NCI-H345 treated with DMSO at 0.1 percent for 48 hours (cell line): Measurements from ENCODE around the gene NEK9.
"Not testable (repeated sequence)": the region's sequence is repeated elsewhere in the genome, so short reads cannot be mapped to it uniquely, and the experiment has no call there.

Source experiments
- DNase-seq: peaks from one replicate; lab custom pipeline; 2025; ENCODE audit not compliant: unreplicated experiment; lab: John Stamatoyannopoulos, UW

Gene NEK9

DNA sequence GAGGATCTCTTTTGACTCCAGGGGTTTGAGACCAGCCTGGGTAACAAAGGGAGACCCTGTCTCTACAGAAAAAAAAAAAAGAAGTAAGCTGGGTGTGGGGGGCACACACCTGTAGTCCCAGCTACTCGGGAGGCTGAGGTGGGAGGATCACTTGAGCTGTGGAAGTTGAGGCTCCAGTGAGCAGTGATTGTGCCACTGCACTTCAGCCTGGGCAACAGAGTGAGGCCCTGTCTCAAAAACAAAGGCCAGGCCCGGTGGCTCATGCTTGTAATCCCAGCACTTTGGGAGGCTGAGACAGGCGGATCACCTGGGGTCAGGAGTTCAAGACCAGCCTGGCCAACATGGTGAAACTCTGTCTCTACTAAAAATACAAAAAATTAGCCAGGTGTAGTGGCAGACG, 59.1 kb downstream of the NEK9 start:
- not testable (repeated sequence) for DNase-seq

DNA sequence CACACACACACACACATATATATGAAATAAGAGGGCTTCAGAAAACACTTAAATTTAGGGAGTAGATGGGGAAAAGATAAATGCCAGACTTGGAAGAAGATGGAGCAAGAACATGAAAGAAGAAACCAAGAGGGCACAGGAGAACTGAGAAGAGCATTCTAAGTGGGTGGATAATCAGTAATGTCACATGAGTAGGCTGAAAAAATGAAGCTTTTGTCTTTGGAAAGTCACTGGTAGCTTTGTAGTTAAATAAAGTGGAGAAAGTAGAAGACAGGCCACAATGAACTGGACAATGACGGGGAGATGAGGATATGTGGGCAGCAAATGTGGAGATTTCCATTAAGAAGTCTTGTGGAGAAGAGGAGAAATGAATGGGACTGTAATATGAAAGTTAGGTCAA, 59.6 kb downstream of the NEK9 start:
- no peak for DNase-seq

DNA sequence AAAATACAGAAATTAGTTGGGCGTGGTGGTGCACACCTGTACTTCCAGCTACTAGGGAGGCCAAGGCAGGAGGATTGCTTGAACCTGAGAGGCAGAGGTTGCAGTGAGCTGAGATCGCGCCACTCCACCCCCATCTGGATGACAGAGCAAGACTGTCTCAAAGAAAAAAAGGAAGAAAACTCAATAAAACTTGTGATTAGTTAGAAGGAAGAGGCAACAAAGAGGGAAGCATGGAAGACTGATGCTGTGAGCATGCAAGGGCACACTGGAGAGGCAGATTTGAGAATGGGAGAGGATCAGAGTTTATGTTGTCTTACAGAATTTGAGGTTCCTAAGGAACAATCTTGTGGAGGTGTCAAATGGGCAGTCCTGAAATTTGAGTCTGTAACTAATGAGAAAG, 60.2 kb downstream of the NEK9 start:
- no peak for DNase-seq

DNA sequence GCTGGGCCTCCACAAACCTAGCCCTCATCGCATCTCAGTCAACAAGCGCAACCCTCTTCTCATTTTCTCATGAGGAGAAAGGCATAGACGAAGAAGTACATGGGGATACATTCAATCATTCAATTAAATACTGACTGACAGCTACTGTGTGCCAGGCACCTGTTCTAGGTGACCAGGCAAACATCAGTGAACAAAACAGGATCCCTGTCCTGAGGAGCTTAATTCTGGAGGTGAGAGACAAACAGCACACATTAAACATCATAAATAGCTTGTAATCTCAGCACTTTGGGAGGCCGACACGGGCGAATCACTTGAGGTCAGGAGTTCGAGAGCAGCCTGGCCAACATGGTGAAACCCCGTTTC, 62.7 kb downstream of the NEK9 start:
- no peak for DNase-seq

DNA sequence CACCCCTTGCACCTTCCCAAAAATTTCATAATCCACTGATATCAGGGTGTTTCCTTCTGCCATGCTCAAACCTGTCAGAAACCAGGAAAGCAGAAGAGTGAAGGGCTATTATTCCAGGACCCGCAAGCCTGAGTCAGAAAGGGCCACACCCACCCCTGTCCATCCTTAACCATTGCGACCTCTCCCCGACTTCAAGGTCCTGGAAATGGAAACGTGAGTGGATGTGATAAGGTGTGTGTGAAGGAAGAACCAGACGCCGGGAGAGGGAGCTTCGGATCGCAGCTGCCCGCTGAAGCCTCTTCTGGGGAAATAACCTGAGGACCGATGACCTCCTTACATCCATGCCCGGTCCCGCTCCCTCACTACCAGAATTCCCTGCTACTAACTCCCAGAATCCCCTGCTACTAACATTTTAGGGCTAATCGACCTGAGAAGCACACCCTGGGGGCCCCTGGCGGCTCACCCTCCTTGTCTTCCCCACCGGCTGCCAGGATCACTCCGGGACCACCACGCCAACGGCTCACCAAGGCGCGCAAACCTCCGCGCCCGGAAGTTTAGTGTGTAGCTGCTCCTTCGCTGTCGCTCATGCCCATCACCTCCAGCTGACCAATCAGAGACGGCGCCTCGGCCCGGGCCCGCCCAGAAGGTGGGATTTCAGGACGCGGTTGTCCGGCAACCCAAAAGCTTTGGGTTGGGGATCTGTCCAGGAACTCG, 63.2 kb downstream of the NEK9 start, which contains the start of gene ACYP1:
Gene ACYP1 (minus strand): TSS at position 534 of the 714 bp plus-strand sequence. CDS start 471 bp downstream, at position 63.
- peak; percentile 91 for DNase-seq

DNA sequence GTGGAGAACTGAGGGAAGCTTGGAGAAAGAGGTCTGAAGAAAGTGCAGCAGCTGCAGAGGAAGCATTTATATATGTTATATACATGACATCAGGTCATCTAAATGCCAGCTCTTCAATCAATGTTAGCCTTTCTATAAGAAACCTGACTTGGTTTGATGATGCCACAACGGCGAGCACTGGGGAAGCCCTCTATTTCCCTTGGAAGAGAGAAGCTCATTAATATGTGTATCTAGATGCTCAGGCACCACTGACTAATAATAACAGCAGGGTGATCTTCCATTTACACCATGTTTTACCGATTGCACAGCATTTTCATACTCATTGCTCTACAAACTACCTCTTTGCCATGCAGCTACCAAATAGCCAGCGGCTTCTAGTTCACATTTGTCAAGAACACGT, 63.8 kb downstream of the NEK9 start:
- DNase-seq, result no peak

DNA sequence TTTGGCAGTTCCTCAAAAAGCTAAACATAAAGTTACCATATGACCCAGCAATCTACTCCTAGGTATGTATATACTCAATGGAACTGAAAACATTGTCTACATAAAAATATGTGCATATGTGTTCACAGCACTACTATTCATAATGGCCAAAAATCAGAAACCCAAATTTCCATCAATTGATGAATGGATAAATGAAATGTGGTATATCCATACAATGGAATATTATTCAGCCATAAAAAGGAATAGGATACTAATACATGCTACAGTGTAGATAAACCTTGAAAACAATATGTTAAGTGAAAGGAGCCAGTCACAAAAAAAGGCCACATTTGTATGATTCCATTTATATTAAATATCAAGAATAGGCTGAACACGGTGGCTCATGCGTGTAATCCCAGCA, 66.4 kb downstream of the NEK9 start:
- DNase-seq, result no peak

DNA sequence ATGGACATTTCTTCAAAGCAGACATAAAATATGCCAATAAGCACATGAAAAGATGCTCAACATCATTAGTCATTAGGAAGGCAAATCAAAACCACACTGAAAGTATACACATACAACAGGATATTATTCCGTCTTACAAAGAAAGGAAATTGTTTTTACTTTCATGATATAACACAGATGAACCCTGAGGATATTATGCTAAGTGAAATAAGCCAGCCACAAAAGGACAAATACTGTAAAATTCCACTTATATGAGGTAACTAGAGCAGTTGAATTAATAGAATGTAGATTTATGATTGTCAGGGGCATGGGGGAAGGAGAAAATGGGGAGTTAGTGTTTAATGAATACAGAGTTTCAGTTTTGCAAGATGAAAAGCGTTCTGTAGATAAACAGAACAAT, 67.2 kb downstream of the NEK9 start:
- DNase-seq, result no peak

DNA sequence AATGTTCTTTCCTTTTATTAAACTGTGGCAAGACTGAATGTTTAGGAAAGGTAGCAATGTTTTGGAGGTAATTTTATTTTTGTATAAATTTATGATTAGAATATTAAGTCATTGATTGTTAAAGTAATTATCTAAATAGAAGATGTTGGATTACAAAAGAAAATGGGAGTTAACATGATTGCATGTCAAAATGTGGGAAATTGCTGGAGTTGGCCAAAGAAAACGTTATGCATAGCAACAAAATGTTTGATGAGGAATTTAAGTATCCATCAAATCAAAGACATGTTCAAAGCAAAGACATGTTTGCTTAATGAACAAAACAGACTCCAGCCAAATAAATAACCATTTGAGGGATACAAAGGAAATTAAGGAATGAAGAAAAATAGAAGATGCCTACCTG, 72.4 kb downstream of the NEK9 start:
- DNase-seq, result no peak

DNA sequence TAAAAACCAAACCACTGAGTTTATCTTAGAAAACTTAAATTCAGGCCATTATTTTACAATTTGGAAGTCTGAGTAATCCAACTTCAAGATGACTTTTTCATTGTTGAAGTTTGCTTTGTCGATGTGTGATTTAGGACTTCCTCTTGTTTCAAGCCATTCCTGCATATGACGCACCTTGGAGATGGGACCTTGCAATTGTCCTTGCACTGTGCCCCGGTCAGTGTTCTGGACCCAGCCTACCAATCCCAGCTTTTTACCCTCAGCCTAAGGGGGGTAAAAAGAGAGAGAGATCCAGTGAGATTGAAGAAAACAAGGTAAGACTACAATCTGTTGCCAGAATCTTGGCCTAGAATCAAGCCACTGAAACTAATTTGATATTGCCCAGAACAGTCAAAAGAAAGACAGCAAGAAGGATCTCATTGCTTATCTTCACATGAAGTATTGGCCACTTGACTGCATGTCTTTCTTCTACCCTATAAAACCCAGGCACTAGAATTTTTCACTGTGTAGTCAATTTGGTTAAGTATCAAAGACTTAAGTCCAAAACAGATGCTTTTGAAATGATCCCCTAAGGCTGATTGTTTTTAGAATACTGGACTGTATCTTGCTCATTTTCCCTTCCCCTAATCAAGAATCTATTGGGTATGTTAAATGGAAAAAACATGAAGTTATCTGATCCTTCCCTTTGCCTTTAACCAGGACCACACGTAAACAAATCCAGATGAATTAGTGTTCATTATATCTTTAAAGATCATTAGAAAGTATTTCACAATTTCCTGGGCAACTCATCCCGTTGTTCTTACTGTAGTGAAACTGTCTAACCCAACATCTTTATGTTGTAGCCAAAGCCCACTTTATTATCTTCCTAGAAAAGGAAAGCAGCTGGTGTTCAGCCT, 73.2 kb downstream of the NEK9 start:
- DNase-seq, result no peak

DNA sequence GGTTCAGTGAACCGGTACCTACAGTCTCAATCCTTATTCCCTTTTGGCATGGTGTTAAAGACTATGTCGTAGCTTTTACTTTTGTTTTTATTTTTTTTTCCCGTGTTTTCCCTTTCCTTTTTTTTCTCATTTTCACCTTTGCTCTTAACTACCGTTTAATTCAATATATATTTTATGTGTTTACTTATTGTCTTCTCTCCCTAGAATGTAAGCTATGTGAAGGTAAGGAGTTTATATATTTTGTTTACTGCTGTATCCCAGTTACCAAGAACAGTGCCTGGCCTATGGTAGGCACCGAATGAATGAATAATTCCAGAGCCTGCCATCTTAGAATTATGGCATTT, 75.3 kb downstream of the NEK9 start:
- no peak for DNase-seq

DNA sequence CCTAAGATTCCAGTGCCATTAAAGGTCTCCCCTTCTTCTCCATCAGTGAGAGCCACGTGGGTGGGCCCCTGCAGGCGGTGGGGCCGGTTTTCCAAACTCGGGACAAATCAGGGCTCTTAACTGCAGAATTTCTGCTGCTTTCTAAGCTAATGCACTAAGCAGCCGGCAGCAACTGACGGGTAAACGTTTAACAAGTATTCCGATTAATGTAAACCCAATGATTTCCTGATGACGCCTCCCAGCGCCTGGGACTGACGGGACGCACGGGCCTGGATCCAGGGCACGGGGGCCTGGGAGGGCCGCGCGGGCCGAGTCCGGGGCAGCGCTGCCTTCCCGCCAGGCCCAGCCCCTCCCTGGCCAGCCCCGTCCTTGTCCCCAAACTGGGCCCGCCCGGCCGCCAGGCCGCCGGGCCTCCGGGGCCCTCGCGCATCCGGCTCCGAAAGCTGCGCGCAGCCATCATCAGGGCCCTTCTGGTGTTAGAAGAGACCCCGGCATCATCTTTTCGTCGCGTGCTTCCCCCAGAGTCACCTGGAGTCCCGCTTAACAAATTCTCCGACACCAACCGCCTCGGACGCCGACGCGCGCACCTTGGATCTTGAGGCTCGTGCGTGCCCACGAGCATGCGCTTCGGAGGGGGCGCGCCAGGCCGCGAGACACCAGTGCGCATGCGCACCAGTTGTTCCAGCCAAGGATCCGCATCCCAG, 75.8 kb downstream of the NEK9 start, which contains the start of gene MLH3:
Gene MLH3 (minus strand): TSS at position 616 of the 704 bp plus-strand sequence. CDS start 1,812 bp downstream, outside the sequence.
- DNase-seq, result peak; percentile 81

DNA sequence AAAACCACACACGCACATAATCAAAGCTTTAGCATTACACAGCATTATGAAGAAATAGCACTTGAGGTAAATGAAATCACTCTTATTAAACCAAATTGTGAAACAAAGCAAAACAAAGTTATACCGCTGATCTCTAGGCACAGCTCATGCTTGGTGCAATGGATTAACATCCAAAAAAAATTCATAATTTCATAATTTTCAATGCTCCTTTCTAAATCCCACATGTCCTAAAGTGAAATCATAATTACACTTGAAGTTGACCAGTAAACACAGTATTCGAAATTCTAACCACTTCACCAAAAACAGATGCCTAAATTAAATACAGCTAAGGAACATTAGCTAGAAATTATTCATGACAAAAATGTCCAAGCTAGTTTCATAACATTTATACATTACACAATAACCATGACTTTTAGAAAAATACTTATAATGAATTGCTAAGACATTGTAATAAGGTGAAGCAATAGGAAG, 77.1 kb downstream of the NEK9 start:
- no peak for DNase-seq

DNA sequence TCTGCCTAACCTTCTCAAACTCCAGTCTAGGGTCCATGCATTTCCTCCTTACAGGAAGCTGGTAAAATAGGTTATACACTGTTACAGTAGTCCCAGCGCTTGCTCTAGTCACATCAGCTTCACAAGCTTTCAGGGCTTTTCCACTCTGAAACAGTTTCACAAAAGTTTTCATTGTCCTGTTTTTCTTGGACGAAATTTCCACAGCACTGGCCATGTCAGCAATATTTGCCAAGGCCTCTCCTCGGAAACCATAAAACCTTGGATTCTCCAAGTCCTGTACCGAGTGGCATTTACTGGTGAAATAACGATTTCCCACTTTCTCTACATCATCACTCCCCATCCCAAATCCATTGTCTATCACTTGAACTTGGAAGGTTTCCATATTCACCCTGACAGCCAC, 77.7 kb downstream of the NEK9 start:
- no peak for DNase-seq

DNA sequence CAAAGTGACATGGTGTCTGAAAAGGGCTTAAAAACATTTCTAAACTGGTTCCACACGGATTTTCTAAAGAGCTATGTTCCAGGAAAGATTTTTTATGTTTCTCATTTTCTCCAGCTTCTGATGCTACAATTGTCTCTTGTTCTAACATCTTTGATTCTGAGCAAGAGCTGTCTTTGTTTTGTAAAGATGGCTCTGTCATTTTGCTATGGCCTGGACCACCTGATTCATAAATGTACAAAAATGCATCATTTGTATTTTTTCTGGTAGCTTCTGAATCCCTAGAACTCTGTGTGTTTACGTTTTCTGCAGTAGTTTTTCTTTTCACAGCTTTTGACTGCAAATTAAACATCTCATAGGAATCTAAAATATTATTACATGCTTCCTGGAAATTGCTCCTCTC, 78.7 kb downstream of the NEK9 start:
- no peak for DNase-seq

DNA sequence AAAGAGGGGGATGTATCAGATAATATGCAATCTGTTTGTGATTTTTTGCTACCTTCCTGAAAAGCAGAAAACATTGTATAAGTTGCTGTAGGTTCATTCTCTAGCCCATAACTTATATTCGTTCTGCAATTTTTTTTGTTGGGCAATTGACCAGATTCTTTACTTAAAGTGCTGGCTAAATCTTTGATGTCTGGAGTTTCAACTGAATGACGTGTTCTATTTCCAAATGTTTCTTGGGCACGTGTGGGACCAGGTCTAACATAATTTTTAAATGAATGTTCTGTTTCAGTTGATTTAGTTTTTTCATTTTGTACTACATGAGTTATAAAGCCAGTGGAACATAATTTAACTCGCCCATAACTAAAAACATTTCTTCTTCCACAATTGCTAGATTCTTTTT, 79.3 kb downstream of the NEK9 start:
- DNase-seq, result no peak

DNA sequence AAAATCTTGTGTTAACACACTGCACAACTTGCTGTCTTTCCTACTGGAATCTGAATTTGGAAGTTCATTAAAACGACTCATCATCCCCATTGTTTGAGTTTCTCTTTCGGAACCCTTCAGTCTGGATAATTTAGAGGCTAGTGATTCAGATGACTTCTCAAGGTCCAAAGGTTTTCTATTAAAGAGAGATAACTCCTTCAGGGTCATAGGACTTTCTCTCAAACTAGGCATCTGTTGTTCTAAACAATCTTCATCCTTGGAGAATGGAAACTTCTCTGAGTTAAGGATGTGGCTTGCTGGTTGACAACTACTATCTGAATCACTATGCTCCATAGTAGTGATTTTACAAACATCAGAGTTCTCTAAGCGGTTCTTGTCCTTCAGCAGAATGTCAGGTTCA, 79.9 kb downstream of the NEK9 start:
- no peak for DNase-seq

DNA sequence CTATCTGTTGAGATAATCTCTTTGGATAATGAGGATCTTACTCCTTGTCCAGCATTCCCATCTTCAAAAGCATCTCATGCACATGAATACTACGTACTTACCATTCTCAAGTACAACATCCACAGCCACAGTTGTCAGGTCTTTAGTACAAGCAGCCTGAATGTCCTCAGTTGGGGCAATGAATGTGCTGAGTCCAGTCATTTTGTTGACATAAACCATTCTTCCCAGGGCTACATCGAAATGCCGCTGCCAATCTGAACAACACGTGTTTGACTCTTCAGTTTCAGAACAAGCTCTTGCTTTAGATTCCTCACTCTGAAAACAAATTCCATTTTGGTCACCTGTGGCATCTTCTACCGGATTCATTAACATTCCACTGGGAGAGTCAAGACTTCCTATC, 80.6 kb downstream of the NEK9 start:
- no peak for DNase-seq

DNA sequence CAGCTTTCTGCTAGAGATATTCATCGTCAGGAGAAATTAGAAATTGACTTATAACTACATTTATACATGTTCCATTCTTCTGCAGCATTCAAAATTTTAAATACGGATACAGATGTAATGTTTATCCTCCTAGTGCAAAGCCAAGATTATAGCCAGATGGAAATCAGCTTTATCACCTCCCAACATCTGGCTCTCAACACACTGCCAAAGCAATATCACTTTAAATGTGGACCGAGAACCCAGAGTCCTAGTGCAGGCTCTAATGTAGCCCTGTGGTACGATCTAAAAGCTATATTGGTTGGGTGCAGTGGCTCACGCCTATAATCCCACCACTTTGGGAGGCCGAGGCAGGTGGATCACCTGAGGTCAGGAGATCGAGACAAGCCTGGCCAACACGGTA, 82.1 kb downstream of the NEK9 start:
- DNase-seq, result no peak

DNA sequence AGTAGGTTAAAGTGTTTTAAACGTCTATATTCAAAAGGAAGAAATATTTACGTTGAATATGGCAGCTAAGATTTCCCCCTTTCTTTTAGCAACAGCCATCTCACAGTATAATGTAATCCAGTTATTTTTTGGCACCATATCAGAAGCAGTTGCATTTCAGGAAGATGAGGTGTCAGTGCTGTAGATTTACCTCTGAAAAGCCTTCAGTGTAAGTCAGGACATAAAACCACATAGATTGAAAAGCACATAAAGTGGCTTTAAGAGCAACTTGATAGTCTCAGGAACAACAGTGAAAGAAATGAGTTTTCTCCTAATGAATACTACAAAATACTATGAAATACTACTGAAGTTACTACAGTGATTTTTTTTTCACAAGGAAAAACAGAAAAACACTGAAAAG, 82.5 kb downstream of the NEK9 start:
- DNase-seq, result no peak

DNA sequence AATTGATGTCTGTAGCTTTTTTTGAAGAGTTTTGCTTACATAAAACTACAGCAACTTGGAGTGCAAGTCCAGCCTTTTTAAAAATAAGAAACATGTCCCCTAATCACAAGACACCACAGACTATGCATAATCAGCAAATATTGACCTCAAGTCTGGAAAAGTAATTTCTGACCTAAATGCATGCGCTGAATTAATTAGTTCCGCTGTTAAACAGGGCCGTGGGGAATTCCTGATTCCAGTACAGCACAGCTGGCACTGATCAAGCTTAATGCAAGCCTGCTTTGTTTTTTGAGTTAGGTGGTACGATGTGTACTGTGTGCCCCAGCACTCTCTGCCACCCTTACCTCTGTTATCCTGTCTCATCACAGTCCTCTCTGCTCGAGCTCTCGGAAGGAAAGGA, 84.8 kb downstream of the NEK9 start:
- no peak for DNase-seq

DNA sequence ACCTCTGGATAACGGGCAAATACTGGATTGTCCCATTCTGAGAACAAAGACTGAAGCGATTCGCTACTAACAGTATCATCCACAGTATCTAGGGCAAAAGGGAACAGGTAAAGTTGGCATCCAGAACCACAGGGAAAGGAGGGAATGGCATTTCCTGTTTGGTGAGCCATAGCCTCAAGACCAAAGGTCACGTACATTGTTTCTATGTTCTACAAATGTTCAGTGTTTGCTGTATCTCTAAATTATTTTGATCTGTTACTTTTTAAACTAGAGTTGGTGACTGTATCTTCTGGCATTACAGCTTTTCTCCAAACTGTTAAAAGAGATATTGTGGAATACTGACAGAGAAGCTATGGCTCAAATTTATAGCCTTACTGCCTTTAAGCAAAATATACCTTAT, 85.2 kb downstream of the NEK9 start:
- DNase-seq, result no peak
